ENCODE measurements around the gene DENR. TPM values are rescaled to one million over a fixed set of nuclear protein-coding genes. Genes with fewer than 3 reads are reported as not detected.

DENR gene
- total and polyA plus RNA-seq, 2 of the 13 experiments (the other 11 are each of a cell fraction or from before 2014, with no cell fraction given): 30.0 to 59.1 TPM

GRCh38 chr12:122747224-122748135 is 5.1 kb upstream of the DENR start (continued):
- TF ChIP-seq DZIP1 (CRISPR knock-in tag; IDR thresholded peaks at IDR 0.05) (no peak), FOXO1 (CRISPR knock-in tag; IDR thresholded peaks at IDR 0.05) (no peak), PRDM10 (CRISPR knock-in tag; IDR thresholded peaks at IDR 0.05; ENCODE audit: low read depth) (no peak), NR2F6 (IDR thresholded peaks at IDR 0.05) (no peak), NR2F6 (CRISPR knock-in tag; IDR thresholded peaks at IDR 0.05) (no peak), ATRX (CRISPR knock-in tag; IDR thresholded peaks at IDR 0.05; ENCODE audit: borderline replicate concordance) (no peak), ZNF234 (CRISPR knock-in tag; conservative IDR thresholded peaks at IDR 0.05) (no peak)
